RWPE1 (cell line): ENCODE measurements around the gene KCNC1.

Source experiments
- CTCF ChIA-PET: fragments of 350-600 bp; sonication (Branson Sonifier 250); formaldehyde crosslinking; extraction: SDS; loops from one replicate; lab custom pipeline; 2021; lab: Yijun Ruan, JAX
- POLR2A ChIA-PET: fragments of 400-600 bp; formaldehyde crosslinking; extraction: SDS; loops from one replicate; lab custom pipeline; 2020; ENCODE audit warnings: antibody characterized with exemption; ENCODE audit not compliant: low non-redundant PET; lab: Yijun Ruan, JAX
- DNase-seq: peaks from one replicate; pipeline ENCODE4 v3.0.0; 2012; ENCODE audit warnings: low spot score
- H3K27ac ChIP-seq: fragments of 450-650 bp; 2 replicates; pipeline ENCODE4 v1.5.1; 2017
- TF ChIP-seq, protein P1 (sequence below): fragments of 450-650 bp; conservative IDR thresholded peaks from 2 replicates; pipeline ENCODE4 v1.5.1; 2017; ENCODE audit warnings: low read depth, mild to moderate bottlenecking

The KCNC1 gene

DNA sequence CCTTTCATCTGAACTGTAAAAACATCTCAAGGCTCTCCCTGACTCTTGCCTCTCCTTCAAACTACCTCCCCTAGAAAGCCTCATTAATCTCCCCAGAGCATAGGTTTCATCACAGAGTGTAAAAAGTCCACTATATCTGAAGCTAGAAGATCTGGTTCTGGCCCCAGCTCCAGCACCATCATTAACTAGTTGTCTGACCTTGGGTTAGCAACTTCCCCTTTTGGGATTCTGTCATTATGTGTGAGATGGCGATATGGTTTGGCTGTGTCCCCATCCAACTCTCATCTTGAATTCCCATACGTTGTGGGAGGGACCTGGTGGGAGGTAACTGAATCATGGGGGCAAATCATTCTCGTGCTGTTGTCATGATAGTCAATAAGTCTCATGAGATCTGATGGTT lies 97.3 kb downstream of the KCNC1 start:
- DNase-seq, result no peak
- H3K27ac ChIP-seq, result no peak overlapping the region
- CTCF ChIA-PET, result no interaction called here
- TF ChIP-seq, protein P1, sequence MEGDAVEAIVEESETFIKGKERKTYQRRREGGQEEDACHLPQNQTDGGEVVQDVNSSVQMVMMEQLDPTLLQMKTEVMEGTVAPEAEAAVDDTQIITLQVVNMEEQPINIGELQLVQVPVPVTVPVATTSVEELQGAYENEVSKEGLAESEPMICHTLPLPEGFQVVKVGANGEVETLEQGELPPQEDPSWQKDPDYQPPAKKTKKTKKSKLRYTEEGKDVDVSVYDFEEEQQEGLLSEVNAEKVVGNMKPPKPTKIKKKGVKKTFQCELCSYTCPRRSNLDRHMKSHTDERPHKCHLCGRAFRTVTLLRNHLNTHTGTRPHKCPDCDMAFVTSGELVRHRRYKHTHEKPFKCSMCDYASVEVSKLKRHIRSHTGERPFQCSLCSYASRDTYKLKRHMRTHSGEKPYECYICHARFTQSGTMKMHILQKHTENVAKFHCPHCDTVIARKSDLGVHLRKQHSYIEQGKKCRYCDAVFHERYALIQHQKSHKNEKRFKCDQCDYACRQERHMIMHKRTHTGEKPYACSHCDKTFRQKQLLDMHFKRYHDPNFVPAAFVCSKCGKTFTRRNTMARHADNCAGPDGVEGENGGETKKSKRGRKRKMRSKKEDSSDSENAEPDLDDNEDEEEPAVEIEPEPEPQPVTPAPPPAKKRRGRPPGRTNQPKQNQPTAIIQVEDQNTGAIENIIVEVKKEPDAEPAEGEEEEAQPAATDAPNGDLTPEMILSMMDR, result no peak
- POLR2A ChIA-PET, result no interaction called here
